Astrocyte (in vitro differentiated cells and primary cell): ENCODE measurements around the gene ZNF415.

Experiments used
- CTCF ChIP-seq: IDR thresholded peaks from 2 replicates; pipeline ENCODE4 v1.5.1; 2011; ENCODE audit warnings: low read depth, mild to moderate bottlenecking, inconsistent platforms, low read length, moderate library complexity; ENCODE audit not compliant: insufficient read depth
- EZH2 ChIP-seq: IDR thresholded peaks from 2 replicates; pipeline ENCODE4 v1.6.1; 2012; ENCODE audit warnings: mild to moderate bottlenecking, low read length, inconsistent platforms; ENCODE audit not compliant: insufficient read depth

DNA sequence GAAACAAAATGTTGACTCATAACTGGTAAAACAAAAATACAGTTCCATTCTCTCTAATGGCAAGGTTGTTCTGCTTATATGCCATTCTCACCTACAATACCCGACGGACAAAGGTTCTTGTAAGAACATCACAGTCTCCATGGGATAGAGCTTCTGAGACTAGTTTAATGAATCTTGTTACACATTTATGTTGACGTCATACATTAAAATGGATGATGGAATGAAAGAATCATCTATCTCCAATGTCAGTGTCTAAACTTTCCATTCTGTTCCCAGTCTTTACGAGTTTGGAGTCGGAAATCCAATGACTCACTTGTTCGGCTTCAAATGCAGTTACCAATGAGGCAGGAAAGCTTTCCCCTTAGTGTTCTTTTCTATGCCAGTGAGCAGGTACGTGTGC is 47.2 kb downstream of the ZNF415 start:
- no peak for TF ChIP-seq CTCF
- no peak for TF ChIP-seq EZH2
